Fibroblast of skin of abdomen (primary cell): ENCODE measurements around the gene CNNM3.
"Not testable (repeated sequence)": the region's sequence is repeated elsewhere in the genome, so short reads cannot be mapped to it uniquely, and the experiment has no call there.

Experiments used
- DNase-seq: peaks from one replicate; pipeline ENCODE4 v3.0.0-alpha.2; 2013

CNNM3 gene

GRCh38 chr2:96799623-96799935, 16.5 kb upstream of the CNNM3 start:
- no peak for DNase-seq

- DNase-seq, result no peak
Measured at GRCh38 chr2:96800061-96801004, 15.7 kb upstream of the CNNM3 start.

- peak; percentile 36 for DNase-seq
Measured at GRCh38 chr2:96801005-96801785, 14.9 kb upstream of the CNNM3 start.

- no peak for DNase-seq
Measured at GRCh38 chr2:96801786-96802595, 14.1 kb upstream of the CNNM3 start.

GRCh38 chr2:96802721-96803120, 13.3 kb upstream of the CNNM3 start:
- no peak for DNase-seq

GRCh38 chr2:96804986-96805385, 11.1 kb upstream of the CNNM3 start:
- no peak for DNase-seq

- DNase-seq, result not testable (repeated sequence)
Measured at GRCh38 chr2:96805946-96806345, 10.1 kb upstream of the CNNM3 start.

- DNase-seq, result no peak
Measured at GRCh38 chr2:96806468-96807126, 9.5 kb upstream of the CNNM3 start.

- DNase-seq, result no peak
Measured at GRCh38 chr2:96807127-96807471, 9.0 kb upstream of the CNNM3 start.

- no peak for DNase-seq
Measured at GRCh38 chr2:96808176-96808837, 7.8 kb upstream of the CNNM3 start.

- no peak for DNase-seq
Measured at GRCh38 chr2:96809216-96809882, 6.7 kb upstream of the CNNM3 start.

- no peak for DNase-seq
Measured at GRCh38 chr2:96809951-96810782, 5.9 kb upstream of the CNNM3 start.

- no peak for DNase-seq
Measured at GRCh38 chr2:96810783-96811192, 5.3 kb upstream of the CNNM3 start.

- peak; percentile 59 for DNase-seq
Measured at GRCh38 chr2:96811917-96812316, 4.2 kb upstream of the CNNM3 start.

- no peak for DNase-seq
Measured at GRCh38 chr2:96813656-96814055, 2.4 kb upstream of the CNNM3 start.

GRCh38 chr2:96815326-96816126, 542 bp upstream of the CNNM3 start:
- DNase-seq, result no peak

GRCh38 chr2:96816836-96817702, 1.0 kb downstream of the CNNM3 start:
- DNase-seq, result no peak

GRCh38 chr2:96817882-96818281, 1.8 kb downstream of the CNNM3 start:
- DNase-seq, result no peak
